GM11168 (cell line): Measurements from ENCODE around the gene PVALEF.

Experiments
- in situ Hi-C: fragments of 300-500 bp; cut with MboI; formaldehyde crosslinking; loops from one replicate; pipeline ENCODE4 v1.12.0; 2022; ENCODE audit warnings: low sequenced_read_pairs; ENCODE audit not compliant: unreplicated experiment

Gene PVALEF

DNA sequence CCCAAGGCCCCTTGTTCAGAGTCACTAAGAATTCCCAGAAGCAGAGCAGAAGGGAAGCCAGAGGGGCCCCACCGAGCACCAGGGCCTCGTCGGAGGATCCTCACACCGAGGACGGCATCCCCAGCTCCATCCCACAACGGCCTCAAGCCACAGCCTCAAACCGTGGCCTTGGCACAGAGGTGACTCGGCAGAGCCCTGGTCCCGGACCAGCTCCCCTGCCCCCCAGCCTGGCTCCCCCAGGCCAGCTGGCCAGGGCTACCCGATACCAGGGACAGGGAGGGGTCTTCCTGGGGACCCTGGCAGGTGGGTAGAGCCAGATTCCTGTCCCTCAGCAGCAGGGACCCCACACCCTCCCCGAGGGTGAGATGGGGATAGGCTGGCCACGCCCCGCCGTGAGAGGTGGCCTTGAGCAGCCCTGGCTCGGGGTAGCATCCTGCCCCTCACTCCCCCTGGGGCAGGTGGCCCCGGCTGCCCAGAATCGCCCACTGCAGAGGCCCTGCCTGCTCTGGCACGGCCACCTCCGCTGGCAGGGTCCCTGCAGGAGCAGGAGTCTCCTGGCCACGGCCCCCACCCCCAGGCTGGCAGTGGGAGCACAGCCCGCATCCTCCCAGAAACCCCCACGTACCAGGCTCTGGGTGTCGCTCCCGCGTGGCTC is 5.6 kb upstream of the PVALEF start:
- in situ Hi-C loops, result no loop called here

DNA sequence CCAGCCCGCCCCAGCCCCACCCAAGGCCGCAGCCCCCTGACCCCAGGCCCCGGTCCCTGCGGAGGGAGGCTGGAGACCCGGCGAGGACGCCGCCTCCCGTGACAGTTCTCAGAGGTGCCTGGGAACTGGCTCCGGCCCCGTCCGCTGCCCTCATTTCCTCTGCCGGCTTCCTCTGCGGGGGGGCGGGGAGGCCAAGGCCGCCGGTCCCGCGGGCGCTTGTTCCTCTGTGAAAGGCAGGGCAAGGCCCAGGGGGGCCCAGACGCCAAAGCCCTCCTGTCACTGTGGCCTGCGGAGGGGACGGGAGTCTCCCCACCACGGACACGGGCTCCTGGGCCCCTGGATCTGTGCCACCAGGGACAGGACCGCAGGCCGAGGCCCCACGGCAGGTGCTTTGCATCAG is 5.0 kb upstream of the PVALEF start:
- in situ Hi-C loops, result no loop called here

DNA sequence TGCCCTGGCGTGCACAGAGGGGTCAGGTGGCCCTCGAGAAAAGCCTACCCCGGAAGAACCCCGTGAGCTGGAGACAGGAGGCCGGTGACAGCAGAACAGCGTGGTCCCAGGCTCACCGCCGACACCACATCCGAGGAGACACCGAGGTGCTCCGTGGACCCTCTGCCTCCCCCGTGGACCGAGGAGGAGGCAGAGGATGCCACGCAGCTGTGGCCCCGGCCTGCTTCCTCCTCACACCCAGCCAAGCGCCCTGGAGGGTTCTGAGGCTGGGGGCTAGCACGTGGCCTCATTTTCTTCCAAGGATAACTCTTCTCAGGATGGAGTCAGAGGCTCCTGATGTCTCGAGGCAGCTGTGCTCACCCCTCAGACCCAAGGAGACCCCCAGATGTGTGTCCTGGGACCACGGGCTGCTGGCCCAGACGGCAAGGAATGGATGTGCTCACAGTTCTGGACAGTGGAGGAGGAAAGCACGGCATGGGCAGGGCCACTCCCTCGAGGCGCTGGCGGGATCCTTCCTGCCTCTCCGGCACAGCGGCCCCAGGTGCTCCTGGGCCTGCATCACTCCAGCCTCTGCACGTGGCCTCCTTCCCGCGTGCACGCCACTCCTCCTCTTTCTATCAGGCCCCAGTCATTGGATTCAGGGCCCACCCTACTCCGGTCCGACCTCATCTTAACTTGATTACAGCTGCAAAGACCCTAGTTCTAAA is 4.4 kb upstream of the PVALEF start:
- in situ Hi-C loops, result no loop called here

DNA sequence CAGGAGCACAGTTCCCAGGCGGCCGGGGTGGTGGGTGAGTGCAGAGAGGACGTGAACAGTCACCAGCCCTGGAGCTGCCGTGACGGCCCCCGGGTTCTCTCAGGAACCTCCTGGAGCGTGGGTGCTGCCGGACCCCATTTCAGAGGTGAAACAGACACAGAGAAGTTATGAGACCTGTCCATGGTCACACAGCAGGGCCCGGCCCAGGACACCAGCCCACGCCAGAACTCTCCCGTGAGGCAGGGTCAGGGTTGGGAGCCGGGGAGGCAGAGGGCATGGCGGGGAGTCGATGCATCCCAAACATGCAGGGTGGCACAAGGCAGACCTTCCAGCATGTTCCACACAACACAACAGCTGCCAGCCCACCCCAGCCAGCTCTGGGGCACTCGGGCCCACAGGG is 3.8 kb upstream of the PVALEF start:
- in situ Hi-C loops, result no loop called here

DNA sequence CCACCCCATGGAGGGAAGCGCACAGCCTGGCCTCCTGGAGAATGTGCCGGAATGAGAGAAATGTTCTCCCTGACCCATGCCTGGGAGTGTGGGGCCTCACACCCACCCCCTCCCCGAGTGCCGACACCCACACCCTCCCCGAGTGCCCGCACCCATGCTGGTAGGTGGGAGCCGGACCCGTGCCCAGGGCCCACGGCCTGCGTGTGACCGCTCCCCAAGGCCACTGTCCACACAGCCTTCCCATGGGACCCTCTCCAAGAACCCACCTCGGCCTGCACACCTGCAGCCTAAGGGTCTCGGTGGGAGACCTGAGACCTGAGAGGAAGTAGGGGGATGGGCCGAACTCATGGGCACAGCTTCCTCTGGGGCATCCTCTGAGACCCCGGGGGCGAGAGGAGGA is 3.3 kb upstream of the PVALEF start:
- in situ Hi-C loops, result no loop called here

DNA sequence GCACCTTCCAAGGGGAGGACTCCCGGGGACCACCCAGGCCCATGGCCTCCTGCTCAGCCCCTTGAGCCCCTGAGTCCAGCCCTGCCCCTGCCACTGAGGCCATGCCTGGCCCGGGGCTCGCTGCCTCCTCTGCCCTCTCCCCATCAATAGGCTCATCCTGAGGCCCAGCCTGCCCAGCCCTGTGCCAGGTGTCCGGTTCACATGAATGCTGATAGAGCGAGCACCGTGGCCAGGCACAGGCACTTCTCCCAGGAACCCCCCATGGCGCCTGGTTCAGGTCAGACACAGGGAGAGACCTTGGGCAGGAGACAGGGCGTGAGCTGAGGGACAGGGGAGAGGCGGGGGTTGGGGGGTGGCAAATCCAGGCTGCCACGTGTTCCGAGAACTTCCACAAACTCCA is 2.8 kb upstream of the PVALEF start:
- in situ Hi-C loops, result no loop called here

DNA sequence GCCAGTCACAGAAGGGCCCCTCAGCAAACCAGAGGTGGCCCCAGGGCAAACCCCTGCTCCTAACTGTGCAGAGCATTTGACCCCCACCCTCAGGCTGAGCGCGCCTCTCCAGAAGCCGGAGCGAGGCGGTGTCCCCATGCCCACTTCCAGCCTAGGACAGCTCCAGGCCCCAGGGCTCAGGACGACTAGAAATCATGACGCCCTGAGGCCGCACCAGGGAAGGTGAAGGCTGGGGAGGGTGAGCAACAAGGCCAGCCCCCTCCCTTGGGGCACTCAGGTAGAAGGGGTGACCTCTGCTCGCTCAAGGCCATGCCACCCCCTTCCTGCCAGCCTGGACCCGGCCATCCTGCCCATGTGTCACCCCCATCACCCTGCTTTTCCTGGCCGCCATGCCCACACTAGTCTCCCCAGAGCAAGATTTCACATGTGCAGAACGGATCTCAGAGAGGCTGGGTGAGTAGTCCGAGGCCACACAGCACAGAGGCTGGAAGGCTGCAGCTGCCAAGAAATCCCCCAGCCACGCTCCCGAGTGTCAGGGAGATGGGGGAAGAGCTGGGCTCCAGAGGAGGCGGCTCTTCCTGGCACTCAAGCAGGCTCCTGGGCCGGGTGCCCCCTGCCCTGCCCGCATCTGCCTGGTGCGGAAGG is 2.1 kb upstream of the PVALEF start:
- in situ Hi-C loops, result no loop called here

DNA sequence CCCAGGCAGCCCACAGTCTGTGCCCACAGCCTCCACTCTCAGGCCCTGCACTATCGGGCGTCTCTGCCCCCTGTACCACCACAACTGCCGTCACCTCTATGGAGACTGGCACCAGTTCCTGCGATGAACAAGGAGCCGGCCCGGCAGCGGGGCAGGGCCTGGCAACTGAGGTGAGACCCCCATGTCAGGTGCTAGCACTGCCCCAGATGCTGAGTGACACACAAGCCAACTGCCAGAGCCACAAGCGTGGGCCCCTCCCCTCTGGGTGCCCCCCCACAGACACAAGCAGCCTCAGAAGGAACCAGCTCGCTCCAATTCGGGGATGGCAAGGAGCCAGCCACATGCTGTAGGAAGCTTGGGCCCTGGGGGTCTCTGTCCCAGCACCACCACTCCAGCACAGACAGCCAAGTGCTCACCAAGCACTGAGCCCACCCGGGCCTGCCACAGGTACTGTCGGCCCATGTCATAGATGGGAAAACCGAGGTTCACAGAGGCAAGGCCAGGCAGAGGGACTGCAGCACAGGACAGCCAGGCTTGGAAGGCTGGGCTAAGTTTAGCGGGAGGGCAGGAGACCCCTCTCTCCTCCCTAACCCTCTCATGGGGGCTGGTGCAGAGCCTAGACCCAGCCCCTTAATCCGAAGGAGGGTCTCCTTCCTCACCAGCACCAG is 1.5 kb upstream of the PVALEF start:
- in situ Hi-C loops, result no loop called here

DNA sequence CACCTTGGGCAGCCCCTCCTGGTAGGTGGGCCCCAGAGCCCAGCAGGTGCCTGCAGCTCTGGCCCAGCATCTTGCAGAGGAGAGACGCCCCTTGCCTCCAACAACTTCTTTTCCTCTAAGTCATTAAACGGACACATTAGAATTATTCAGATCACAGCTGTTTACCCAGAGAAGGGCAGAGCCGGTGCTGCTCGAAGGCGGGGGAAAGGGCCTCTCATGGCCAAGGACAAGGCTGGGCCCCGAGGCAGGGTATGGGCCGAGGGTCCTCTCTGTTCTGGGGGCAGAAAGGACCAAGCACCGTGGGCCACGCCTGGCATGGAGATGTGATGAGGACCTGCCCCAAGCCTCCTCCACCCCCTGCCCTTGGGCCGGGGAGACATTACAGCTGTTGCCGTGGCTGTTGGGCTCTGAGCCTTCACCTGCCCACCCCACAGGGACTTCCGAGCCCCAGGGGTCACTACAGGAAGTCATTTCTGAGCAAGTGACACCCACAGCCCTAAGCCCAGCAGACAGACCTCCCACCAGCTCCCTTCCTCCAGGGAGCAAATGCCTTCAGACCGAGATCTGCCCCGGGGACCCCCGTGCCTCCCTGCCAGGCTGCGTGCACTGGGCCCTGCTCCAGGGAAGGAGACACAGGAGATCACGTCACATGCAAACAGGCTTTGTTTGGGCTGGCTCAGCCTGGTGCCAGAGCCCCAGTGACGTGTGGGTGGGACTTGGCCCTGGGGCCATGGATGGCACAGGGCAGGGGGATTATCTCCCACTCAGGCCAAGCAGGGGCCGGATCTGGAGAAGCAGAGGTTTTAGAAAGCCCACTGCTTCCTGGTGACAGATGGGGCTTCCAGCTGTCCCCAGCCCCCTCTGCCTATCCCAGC is 699 bp upstream of the PVALEF start:
- in situ Hi-C loops, result no loop called here

DNA sequence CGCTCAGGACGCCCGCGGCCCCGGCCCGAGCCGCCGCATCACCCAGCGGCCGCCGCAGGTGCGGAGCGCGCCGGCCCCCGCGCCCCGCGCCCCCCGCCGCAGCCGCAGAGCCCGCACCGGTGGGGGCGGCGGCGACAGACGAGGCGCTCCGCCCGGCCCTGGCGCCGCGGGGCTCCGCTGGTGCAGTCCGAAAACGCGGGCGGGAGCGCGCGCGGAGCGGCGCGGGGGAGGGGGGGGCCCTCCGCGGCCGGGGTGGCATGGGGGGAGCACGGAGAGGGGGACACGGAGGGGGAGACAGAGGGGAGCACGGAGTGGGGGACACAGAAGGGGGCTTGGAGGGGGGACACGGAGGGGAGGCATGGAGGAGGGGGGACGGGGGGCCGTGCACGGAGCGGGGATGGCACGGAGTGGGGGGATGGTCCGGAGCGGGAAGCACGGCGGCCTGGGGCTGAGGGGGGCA is 756 bp downstream of the PVALEF start, which contains the start of gene AATK:
TSS of gene AATK (minus strand) at position 189 of the 460 bp plus-strand sequence. CDS start 229 bp downstream, outside the sequence.
- in situ Hi-C loops, result no loop called here

DNA sequence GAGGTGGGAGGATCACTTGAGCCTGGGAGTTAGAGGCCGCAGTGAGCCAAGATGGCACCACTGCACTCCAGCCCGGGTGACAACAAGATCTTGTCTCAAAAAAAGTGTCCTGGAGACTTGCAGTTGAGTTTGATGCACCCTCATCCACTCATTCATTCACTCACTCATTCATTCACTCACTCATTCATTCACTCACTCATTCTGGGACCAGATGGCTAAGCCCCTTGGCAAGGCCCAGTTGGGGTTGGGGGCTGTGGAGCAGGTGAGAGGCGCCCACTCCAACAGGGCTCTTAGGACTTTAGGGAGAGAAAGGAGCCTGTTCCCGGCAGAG is 1.9 kb downstream of the PVALEF start:
- in situ Hi-C loops, result no loop called here

DNA sequence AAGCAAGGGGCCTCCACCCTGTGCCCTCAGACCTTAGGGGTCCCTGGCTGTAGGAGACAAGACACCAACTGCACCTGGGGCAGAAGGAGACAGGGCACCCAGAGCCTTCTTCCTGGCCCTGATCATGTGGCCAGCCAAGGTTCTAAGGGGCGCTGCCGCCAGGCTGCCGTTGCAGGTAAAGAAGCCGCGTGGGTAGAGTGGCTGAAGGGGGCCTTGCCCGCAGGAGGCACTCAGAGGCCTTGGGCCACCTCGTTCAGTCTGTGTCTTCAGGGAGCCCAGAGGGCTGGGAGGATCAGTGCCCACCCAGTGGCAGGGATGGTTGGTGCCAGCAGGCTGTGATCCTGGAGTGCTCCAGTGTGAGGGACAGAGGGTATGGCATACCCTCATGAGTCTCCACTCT is 2.3 kb downstream of the PVALEF start:
- in situ Hi-C loops, result no loop called here

DNA sequence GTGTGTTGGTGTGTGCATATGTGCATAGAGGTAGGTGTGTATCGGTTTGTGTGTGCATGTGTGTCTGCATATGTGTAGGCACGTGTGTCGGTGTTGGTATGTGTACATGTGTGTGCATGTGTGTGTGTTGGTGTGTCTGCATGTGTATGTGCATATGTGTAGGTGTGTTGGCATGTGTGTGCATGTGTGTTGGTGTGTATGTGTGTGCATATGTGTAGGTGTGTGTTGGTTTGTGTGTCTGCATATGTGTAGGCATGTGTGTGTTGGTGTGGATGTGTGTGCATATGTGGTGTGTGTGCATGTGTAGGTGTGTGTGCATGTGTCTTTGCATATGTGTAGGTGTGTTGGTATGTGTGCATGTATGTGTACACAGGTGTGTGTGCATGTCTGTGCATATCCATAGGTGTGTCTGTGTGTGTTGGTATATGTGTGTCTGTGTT is 4.6 kb downstream of the PVALEF start:
- in situ Hi-C loops, result no loop called here

DNA sequence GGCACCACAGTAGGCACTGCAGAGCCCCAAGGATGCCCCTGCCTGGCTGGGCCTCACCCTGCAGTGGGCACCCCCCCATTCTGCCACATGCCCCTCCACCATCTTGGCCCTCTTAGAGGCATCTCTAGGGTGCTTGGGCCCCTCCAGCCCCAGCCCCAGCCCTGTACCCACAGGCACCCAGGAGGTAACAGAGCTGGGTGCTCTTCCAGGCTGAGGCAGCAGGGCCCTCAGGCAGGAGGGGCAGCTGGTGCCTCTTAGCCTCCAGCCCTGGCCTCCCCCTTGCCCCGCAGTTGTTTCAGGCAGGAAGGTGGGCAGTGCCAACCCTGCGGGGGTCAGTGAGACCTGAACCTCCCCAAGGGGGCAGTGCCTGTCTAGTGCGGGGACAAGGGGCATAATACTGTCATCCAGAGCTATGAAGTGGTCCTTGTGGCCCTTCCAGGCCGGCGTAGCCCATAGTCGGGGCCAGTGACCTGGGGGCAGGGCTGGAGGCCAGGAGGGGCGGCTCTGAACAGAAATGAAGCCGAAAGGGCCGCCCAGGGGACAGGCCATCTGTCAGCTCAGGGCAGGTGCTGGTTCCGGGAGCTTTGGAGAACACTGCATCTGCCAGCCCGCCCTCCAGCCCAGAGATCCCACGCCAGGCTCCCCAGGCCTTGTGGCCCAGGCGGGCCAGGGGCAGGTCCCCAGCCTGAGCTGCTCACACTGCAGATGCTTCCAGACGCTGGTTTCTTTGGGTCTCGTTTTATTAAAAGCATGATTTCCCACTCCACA is 5.6 kb downstream of the PVALEF start:
- in situ Hi-C loops, result no loop called here

DNA sequence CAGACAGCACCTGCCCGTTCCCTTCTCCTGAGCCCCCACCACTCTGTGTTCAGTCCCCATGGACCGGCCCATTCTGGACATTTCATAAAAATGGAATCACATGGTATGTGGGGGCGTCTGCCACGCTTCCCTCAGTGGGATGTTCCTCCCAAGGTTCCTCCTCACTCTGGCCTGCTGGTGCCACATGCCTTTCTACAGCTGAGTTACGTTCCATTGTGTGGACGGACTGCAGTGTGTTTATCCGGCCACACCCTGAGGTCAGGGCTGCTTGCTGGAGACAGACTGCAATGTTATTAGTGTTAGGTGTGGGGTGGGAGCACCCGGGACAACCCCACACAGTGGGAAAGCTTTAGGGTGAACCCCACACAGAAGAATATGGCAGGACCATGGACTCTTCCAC is 6.6 kb downstream of the PVALEF start:
- in situ Hi-C loops, result no loop called here

DNA sequence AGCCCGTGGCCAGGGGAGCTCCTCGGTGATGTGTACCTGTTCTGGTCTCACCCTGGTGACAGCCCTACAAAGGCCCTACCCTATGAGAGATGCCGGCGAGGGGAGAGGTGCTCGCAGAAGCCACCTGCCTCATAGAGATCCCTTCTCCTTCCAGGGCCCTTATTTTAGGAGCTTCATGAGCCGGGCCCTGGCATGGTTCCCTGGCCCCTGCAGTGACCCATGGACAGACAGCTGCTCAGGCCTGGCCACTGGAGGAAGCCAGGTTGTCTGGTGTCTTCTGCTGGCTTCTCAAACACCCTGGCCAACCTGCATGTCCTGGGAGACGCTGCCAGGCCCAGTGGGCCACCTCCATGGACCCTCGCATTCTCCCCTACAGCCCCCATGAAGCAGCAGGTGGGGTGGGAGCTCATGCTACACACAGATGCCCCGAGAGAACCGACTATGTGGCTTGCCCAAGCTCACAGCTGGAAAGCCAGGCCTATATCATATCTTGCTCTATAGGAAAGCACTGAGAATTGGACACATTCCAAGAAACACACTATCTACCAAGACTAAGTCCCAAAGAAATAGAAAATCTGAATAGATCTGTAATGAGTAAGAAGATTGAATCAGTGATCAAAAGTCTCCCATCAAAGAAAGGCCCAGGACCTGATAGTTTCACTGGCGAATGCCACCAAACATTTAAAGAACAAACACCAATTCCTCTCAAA is 7.9 kb downstream of the PVALEF start:
- in situ Hi-C loops, result no loop called here

DNA sequence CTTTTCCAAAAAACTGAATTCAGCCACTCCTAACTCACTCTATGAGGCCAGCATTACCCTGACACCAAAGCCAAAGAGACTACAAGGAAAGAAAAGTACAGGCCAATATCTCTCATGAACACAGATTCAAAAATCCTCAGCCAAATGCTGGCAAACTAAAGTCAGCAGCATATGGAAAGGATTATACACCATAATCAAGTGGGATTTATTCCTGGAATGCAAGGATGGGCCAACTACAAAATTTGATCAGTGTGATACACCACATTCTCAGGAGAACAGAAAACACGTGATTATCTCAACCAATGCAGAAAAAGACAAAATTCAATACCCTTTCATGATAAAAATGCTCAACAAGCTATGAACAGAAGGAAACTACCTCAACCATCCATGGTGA is 8.5 kb downstream of the PVALEF start:
- in situ Hi-C loops, result no loop called here

DNA sequence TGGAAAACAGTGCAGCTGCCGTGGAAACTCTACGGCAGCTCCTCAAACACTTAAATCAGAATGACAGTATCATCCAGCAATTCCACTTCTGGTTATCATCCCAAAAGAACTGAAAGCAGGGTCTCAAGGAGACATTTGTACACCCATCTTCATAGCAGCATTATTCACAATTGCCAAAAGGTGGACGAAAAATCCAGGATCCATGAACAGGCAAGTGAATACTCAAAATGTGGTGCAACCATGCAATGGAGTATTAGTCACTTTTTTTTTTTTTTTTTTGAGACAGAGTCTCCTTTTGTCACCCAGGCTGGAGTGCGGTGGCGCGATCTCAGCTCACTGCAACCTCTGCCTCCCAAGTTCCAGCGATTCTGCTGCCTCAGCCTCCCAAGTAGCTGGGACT is 11.4 kb downstream of the PVALEF start:
- in situ Hi-C loops, result no loop called here
